DND-41 (cell line): ENCODE results near the gene SSX2IP.

Experiments
- CTCF ChIP-seq: IDR thresholded peaks from 2 replicates; pipeline ENCODE4 v1.5.1; 2012; ENCODE audit warnings: borderline replicate concordance, low read length, moderate library complexity, mild to moderate bottlenecking; ENCODE audit not compliant: poor library complexity, severe bottlenecking; ENCODE audit errors: extremely low read depth
- EZH2 ChIP-seq: IDR thresholded peaks from 3 replicates; pipeline ENCODE4 v1.6.1; 2012; ENCODE audit warnings: borderline replicate concordance, low read depth, mild to moderate bottlenecking, moderate library complexity, low read length, inconsistent platforms; ENCODE audit not compliant: severe bottlenecking

- TF ChIP-seq CTCF (no peak), EZH2 (no peak)
These were observed 57.4 kb downstream of the SSX2IP start for GRCh38 chr1:84632673-84633434.
